Astrocyte (in vitro differentiated cells and primary cell): ENCODE data around the gene CAPN5. TPM values are rescaled to one million over a fixed set of nuclear protein-coding genes. Genes with fewer than 3 reads are reported as not detected.

ENCODE experiments used
- DNase-seq: peaks from one replicate; pipeline ENCODE4 v3.0.0-alpha.2; 2010; ENCODE audit warnings: low read depth
- FAIRE-seq: peaks from 2 replicates; lab custom pipeline; 2011; peaks lifted over from hg19 to GRCh38; lab: Jason Lieb, UNC
- H2AFZ ChIP-seq: 2 replicates; pipeline ENCODE4 v1.6.0; 2012; ENCODE audit warnings: low read depth, low read length, inconsistent platforms
- H3K27ac ChIP-seq: 2 replicates; pipeline ENCODE4 v1.5.1; 2011; ENCODE audit warnings: low read depth, low read length, inconsistent platforms
- H3K27me3 ChIP-seq: 2 replicates; pipeline ENCODE4 v1.6.0; 2011; ENCODE audit warnings: low read length, inconsistent platforms; ENCODE audit not compliant: insufficient read depth
- H3K36me3 ChIP-seq: 2 replicates; pipeline ENCODE4 v1.5.1; 2011; ENCODE audit warnings: low read length, inconsistent platforms; ENCODE audit not compliant: insufficient read depth
- H3K4me1 ChIP-seq: 2 replicates; pipeline ENCODE4 v1.5.1; 2011; ENCODE audit warnings: low read length, inconsistent platforms; ENCODE audit not compliant: insufficient read depth
- H3K4me2 ChIP-seq: 2 replicates; pipeline ENCODE4 v1.6.0; 2012; ENCODE audit warnings: low read length, inconsistent platforms
- H3K4me3 ChIP-seq: 2 replicates; pipeline ENCODE4 v1.5.1; 2011; ENCODE audit warnings: low read depth, mild to moderate bottlenecking, low read length, inconsistent platforms; ENCODE audit not compliant: insufficient read depth
- H3K79me2 ChIP-seq: 2 replicates; pipeline ENCODE4 v1.6.0; 2012; ENCODE audit warnings: mild to moderate bottlenecking, low read length, inconsistent platforms; ENCODE audit not compliant: insufficient read depth
- H3K9ac ChIP-seq: 2 replicates; pipeline ENCODE4 v1.6.0; 2012; ENCODE audit warnings: mild to moderate bottlenecking, low read length, inconsistent platforms
- H3K9me3 ChIP-seq: 2 replicates; pipeline ENCODE4 v1.5.1; 2012; ENCODE audit warnings: low read depth, mild to moderate bottlenecking, low read length, inconsistent platforms; ENCODE audit not compliant: insufficient read depth
- H4K20me1 ChIP-seq: 2 replicates; pipeline ENCODE4 v1.6.0; 2012; ENCODE audit warnings: low read length, inconsistent platforms; ENCODE audit not compliant: insufficient read depth
- H3K27ac Mint-ChIP-seq: one replicate; pipeline ENCODE4 v1.8.0; 2021; ENCODE audit warnings: mild to moderate bottlenecking, mixed read lengths; ENCODE audit not compliant: unreplicated experiment
- H3K27me3 Mint-ChIP-seq: one replicate; pipeline ENCODE4 v1.8.0; 2021; ENCODE audit warnings: low read depth, mixed read lengths; ENCODE audit not compliant: unreplicated experiment
- H3K36me3 Mint-ChIP-seq: one replicate; pipeline ENCODE4 v1.8.0; 2021; ENCODE audit warnings: low read depth, mixed read lengths; ENCODE audit not compliant: unreplicated experiment
- H3K4me1 Mint-ChIP-seq: one replicate; pipeline ENCODE4 v1.8.0; 2021; ENCODE audit warnings: low read depth, mixed read lengths; ENCODE audit not compliant: unreplicated experiment
- H3K4me3 Mint-ChIP-seq: one replicate; pipeline ENCODE4 v1.8.0; 2021; ENCODE audit warnings: mild to moderate bottlenecking, moderate library complexity, mixed read lengths; ENCODE audit not compliant: unreplicated experiment
- H3K9me3 Mint-ChIP-seq: one replicate; pipeline ENCODE4 v1.8.0; 2021; ENCODE audit warnings: mild to moderate bottlenecking, mixed read lengths; ENCODE audit not compliant: unreplicated experiment
- CTCF ChIP-seq: IDR thresholded peaks from 2 replicates; pipeline ENCODE4 v1.5.1; 2011; ENCODE audit warnings: low read depth, mild to moderate bottlenecking, inconsistent platforms, low read length, moderate library complexity; ENCODE audit not compliant: insufficient read depth
- EZH2 ChIP-seq: IDR thresholded peaks from 2 replicates; pipeline ENCODE4 v1.6.1; 2012; ENCODE audit warnings: mild to moderate bottlenecking, low read length, inconsistent platforms; ENCODE audit not compliant: insufficient read depth
- total RNA-seq: library from RNA; stranded (reverse); gene quantifications from 2 replicates; pipeline ENCODE4 v1.2.1, GENCODE V29; 2021

CAPN5 gene
- total RNA-seq, 1 donor from 2014 or later, result 17.4 TPM

GRCh38 chr11:77081976-77082836, 15.4 kb downstream of the CAPN5 start:
- H3K4me3 Mint-ChIP-seq, result no peak overlapping the region
- no peak overlapping the region for H3K27ac Mint-ChIP-seq
- Histone ChIP-seq H3K36me3 (no peaks in the 10 kb centered on the region), H2AFZ (peak overlapping the region; percentile 23), H3K4me2 (peak overlapping the region; percentile 0), H3K4me1 (peaks cover 13% of the 10 kb centered on the region), H3K27ac (no peak overlapping the region), H4K20me1 (peaks cover 13% of the 10 kb centered on the region), H3K9me3 (no peaks in the 10 kb centered on the region), H3K79me2 (peaks cover 4% of the 10 kb centered on the region), H3K9ac (no peak overlapping the region), H3K4me3 (no peak overlapping the region), H3K27me3 (no peaks in the 10 kb centered on the region)
- peaks cover 2% of the 10 kb centered on the region for H3K36me3 Mint-ChIP-seq
- DNase-seq (no peak), FAIRE-seq (no peak)
- no peaks in the 10 kb centered on the region for H3K9me3 Mint-ChIP-seq
- TF ChIP-seq EZH2, result no peak
- H3K27me3 Mint-ChIP-seq, result no peaks in the 10 kb centered on the region
- no peaks in the 10 kb centered on the region for H3K4me1 Mint-ChIP-seq

- Histone ChIP-seq H3K4me2 (peak overlapping the region; percentile 0), H4K20me1 (peaks cover 13% of the 10 kb centered on the region), H3K9me3 (no peaks in the 10 kb centered on the region), H3K27ac (no peak overlapping the region), H2AFZ (peak overlapping the region; percentile 23), H3K9ac (no peak overlapping the region), H3K79me2 (peaks cover 4% of the 10 kb centered on the region), H3K27me3 (no peaks in the 10 kb centered on the region), H3K4me1 (peaks cover 13% of the 10 kb centered on the region), H3K4me3 (no peak overlapping the region), H3K36me3 (no peaks in the 10 kb centered on the region)
- H3K36me3 Mint-ChIP-seq, result peaks cover 2% of the 10 kb centered on the region
- no peaks in the 10 kb centered on the region for H3K4me1 Mint-ChIP-seq
- no peak overlapping the region for H3K4me3 Mint-ChIP-seq
- FAIRE-seq (no peak), DNase-seq (no peak)
- no peaks in the 10 kb centered on the region for H3K27me3 Mint-ChIP-seq
- no peak overlapping the region for H3K27ac Mint-ChIP-seq
- no peaks in the 10 kb centered on the region for H3K9me3 Mint-ChIP-seq
- TF ChIP-seq CTCF (no peak), EZH2 (no peak)
Measured at GRCh38 chr11:77082838-77083565, 16.2 kb downstream of the CAPN5 start.

GRCh38 chr11:77083566-77084245, 16.9 kb downstream of the CAPN5 start:
- Histone ChIP-seq H3K4me1 (peaks cover 13% of the 10 kb centered on the region), H3K27ac (no peak overlapping the region), H3K4me3 (no peak overlapping the region), H2AFZ (no peak overlapping the region), H3K27me3 (no peaks in the 10 kb centered on the region), H3K9me3 (no peaks in the 10 kb centered on the region), H3K36me3 (no peaks in the 10 kb centered on the region), H3K79me2 (peaks cover 4% of the 10 kb centered on the region), H4K20me1 (peaks cover 13% of the 10 kb centered on the region), H3K4me2 (no peak overlapping the region), H3K9ac (no peak overlapping the region)
- H3K27ac Mint-ChIP-seq, result no peak overlapping the region
- H3K9me3 Mint-ChIP-seq, result no peaks in the 10 kb centered on the region
- no peak for DNase-seq
- no peaks in the 10 kb centered on the region for H3K27me3 Mint-ChIP-seq
- TF ChIP-seq CTCF, result no peak
- no peak for TF ChIP-seq EZH2
- no peak overlapping the region for H3K4me3 Mint-ChIP-seq
- no peaks in the 10 kb centered on the region for H3K4me1 Mint-ChIP-seq
- no peak for FAIRE-seq
- peaks cover under 1% of the 10 kb centered on the region for H3K36me3 Mint-ChIP-seq
